H9 (cell line): ENCODE results near the gene MX1. TPM values are rescaled to one million over a fixed set of nuclear protein-coding genes. Genes with fewer than 3 reads are reported as not detected.

Experiments
- DNase-seq: peaks from one replicate; pipeline ENCODE4 v3.0.0-alpha.2; 2017
- H2AFZ ChIP-seq: one replicate; pipeline ENCODE4 v1.6.1; 2013; ENCODE audit warnings: mild to moderate bottlenecking, low read length, control low read depth, moderate library complexity
- H2AK5ac ChIP-seq: 2 replicates; pipeline ENCODE4 v1.6.1; 2013; ENCODE audit warnings: low read length, control low read depth, mixed read lengths; ENCODE audit not compliant: insufficient read length
- H2BK120ac ChIP-seq: one replicate; pipeline ENCODE4 v1.6.1; 2013; ENCODE audit warnings: low read depth, mild to moderate bottlenecking, low read length, control low read depth, inconsistent platforms; ENCODE audit not compliant: poor library complexity, severe bottlenecking
- H2BK12ac ChIP-seq: 2 replicates; pipeline ENCODE4 v1.6.1; 2013; ENCODE audit warnings: low read length, control low read depth, mixed read lengths, low read depth; ENCODE audit not compliant: insufficient read length
- H2BK15ac ChIP-seq: 2 replicates; pipeline ENCODE4 v1.6.1; 2013; ENCODE audit warnings: low read depth, low read length, control low read depth
- H2BK20ac ChIP-seq: one replicate; pipeline ENCODE4 v1.6.1; 2013; ENCODE audit warnings: low read depth, mild to moderate bottlenecking, low read length, control low read depth, inconsistent platforms; ENCODE audit not compliant: poor library complexity, severe bottlenecking
- H2BK5ac ChIP-seq: 2 replicates; pipeline ENCODE4 v1.6.1; 2013; ENCODE audit warnings: low read length, control low read depth, mixed read lengths; ENCODE audit not compliant: insufficient read length
- H3K14ac ChIP-seq: 2 replicates; pipeline ENCODE4 v1.6.1; 2013; ENCODE audit warnings: low read length, control low read depth; ENCODE audit not compliant: insufficient read depth
- H3K18ac ChIP-seq: 2 replicates; pipeline ENCODE4 v1.6.1; 2013; ENCODE audit warnings: low read depth, mild to moderate bottlenecking, mixed read lengths, low read length, control low read depth; ENCODE audit not compliant: insufficient read length
- H3K23ac ChIP-seq: 2 replicates; pipeline ENCODE4 v1.6.1; 2013; ENCODE audit warnings: low read length, control low read depth, mixed read lengths, low read depth; ENCODE audit not compliant: insufficient read length
- H3K23me2 ChIP-seq: 2 replicates; pipeline ENCODE4 v1.6.1; 2013; ENCODE audit warnings: low read depth, mild to moderate bottlenecking, mixed read lengths, low read length, control low read depth; ENCODE audit not compliant: insufficient read length, poor library complexity, severe bottlenecking
- H3K27ac ChIP-seq: 2 replicates; pipeline ENCODE4 v1.5.1; 2013; ENCODE audit warnings: low read length, control low read depth, mixed read lengths, low read depth; ENCODE audit not compliant: insufficient read length
- H3K27me3 ChIP-seq: 2 replicates; pipeline ENCODE4 v1.6.1; 2013; ENCODE audit warnings: low read length, control low read depth, inconsistent platforms; ENCODE audit not compliant: insufficient read depth
- H3K4ac ChIP-seq: 2 replicates; pipeline ENCODE4 v1.6.1; 2013; ENCODE audit warnings: low read depth, mild to moderate bottlenecking, control low read depth, inconsistent platforms, low read length, moderate library complexity
- H3K4me1 ChIP-seq: 2 replicates; pipeline ENCODE4 v1.6.1; 2013; ENCODE audit warnings: low read length, control low read depth, inconsistent platforms; ENCODE audit not compliant: insufficient read depth
- H3K4me2 ChIP-seq: 2 replicates; pipeline ENCODE4 v1.6.1; 2013; ENCODE audit warnings: low read length, control low read depth, mixed read lengths; ENCODE audit not compliant: insufficient read length, insufficient read depth
- H3K56ac ChIP-seq: 2 replicates; pipeline ENCODE4 v1.6.1; 2013; ENCODE audit warnings: low read depth, mild to moderate bottlenecking, mixed read lengths, low read length, control low read depth; ENCODE audit not compliant: insufficient read length
- H3K79me1 ChIP-seq: 2 replicates; pipeline ENCODE4 v1.6.1; 2013; ENCODE audit warnings: low read depth, mild to moderate bottlenecking, moderate library complexity, low read length, control low read depth, inconsistent platforms; ENCODE audit not compliant: insufficient read depth, poor library complexity, severe bottlenecking
- H3K79me2 ChIP-seq: 2 replicates; pipeline ENCODE4 v1.6.1; 2013; ENCODE audit warnings: low read length, control low read depth, inconsistent platforms; ENCODE audit not compliant: insufficient read depth
- H3K9ac ChIP-seq: 2 replicates; pipeline ENCODE4 v1.6.1; 2013; ENCODE audit warnings: low read length, control low read depth, mixed read lengths; ENCODE audit not compliant: insufficient read length; ENCODE audit errors: extremely low read depth
- H3K9me3 ChIP-seq: one replicate; pipeline ENCODE4 v1.6.1; 2013; ENCODE audit warnings: low read depth, low read length, inconsistent platforms; ENCODE audit not compliant: control insufficient read depth
- H3T11ph ChIP-seq: one replicate; pipeline ENCODE4 v1.6.1; 2013; ENCODE audit warnings: mild to moderate bottlenecking, low read length, control low read depth, inconsistent platforms
- H4K20me1 ChIP-seq: one replicate; pipeline ENCODE4 v1.6.1; 2013; ENCODE audit not compliant: control insufficient read depth, insufficient read length, insufficient read depth
- H4K5ac ChIP-seq: 2 replicates; pipeline ENCODE4 v1.6.1; 2013; ENCODE audit warnings: low read depth, mild to moderate bottlenecking, mixed read lengths, low read length, control low read depth; ENCODE audit not compliant: insufficient read length
- H4K8ac ChIP-seq: replicated peaks from 2 replicates; pipeline ENCODE4 v1.6.1; 2013; ENCODE audit warnings: low read length, control low read depth, mixed read lengths, low read depth; ENCODE audit not compliant: insufficient read length
- H4K91ac ChIP-seq: 2 replicates; pipeline ENCODE4 v1.6.1; 2013; ENCODE audit warnings: low read depth, mild to moderate bottlenecking, moderate library complexity, mixed read lengths, low read length, control low read depth; ENCODE audit not compliant: insufficient read length
- H3K27ac Mint-ChIP-seq, 3 experiments: 2 replicates in 2 of 3; 3 replicates in 1 of 3; pipeline ENCODE4 v1.8.0; 2020 to 2021; ENCODE audit warnings: mixed read lengths in 3 of 3, mild to moderate bottlenecking in 1 of 3, moderate library complexity in 1 of 3
- H3K27me3 Mint-ChIP-seq: 2 replicates; pipeline ENCODE4 v1.8.0; 2021; ENCODE audit warnings: low read depth, mild to moderate bottlenecking, moderate library complexity, mixed read lengths
- H3K36me3 Mint-ChIP-seq, 3 experiments: 2 replicates in 2 of 3; 3 replicates in 1 of 3; pipeline ENCODE4 v1.8.0; 2020 to 2021; ENCODE audit warnings: low read depth in 3 of 3, mixed read lengths in 3 of 3; ENCODE audit not compliant: insufficient read depth in 1 of 3
- H3K4me1 Mint-ChIP-seq, 2 experiments: 2 replicates each; pipeline ENCODE4 v1.8.0; 2020; ENCODE audit warnings: mixed read lengths in 2 of 2
- H3K4me3 Mint-ChIP-seq, 2 experiments: 2 replicates in 1 of 2; 3 replicates in 1 of 2; pipeline ENCODE4 v1.8.0; 2020 to 2021; ENCODE audit warnings: mild to moderate bottlenecking in 2 of 2, mixed read lengths in 2 of 2, moderate library complexity in 1 of 2
- H3K9me3 Mint-ChIP-seq, 2 experiments: 2 replicates in 1 of 2; 3 replicates in 1 of 2; pipeline ENCODE4 v1.8.0; 2020; ENCODE audit warnings: mild to moderate bottlenecking in 2 of 2, mixed read lengths in 2 of 2, moderate library complexity in 1 of 2
- WGBS: extraction: QIAGEN DNeasy Blood & Tissue Kit; methylation state at CpG from one replicate; pipeline ENCODE4 v1.1.7; 2013; ENCODE audit warnings: missing lambda C conversion rate, low lambda C conversion rate, mixed read lengths; ENCODE audit not compliant: insufficient read length; ENCODE audit errors: extremely low coverage; 5-methylcytosine and 5-hydroxymethylcytosine counted together
- total RNA-seq: library from RNA; stranded (reverse); gene quantifications from 2 replicates; pipeline ENCODE4 v1.2.1, GENCODE V29; 2021
- TF ChIP-seq, protein P1 (sequence below): fragments of 200-600 bp; sonication (generic); conservative IDR thresholded peaks from 3 replicates; pipeline ENCODE4 v1.8.0; 2021; ENCODE audit warnings: antibody characterized with exemption, mild to moderate bottlenecking

The MX1 gene
- total RNA-seq, 1 experiment from 2014 or later = 6.3 TPM

DNA sequence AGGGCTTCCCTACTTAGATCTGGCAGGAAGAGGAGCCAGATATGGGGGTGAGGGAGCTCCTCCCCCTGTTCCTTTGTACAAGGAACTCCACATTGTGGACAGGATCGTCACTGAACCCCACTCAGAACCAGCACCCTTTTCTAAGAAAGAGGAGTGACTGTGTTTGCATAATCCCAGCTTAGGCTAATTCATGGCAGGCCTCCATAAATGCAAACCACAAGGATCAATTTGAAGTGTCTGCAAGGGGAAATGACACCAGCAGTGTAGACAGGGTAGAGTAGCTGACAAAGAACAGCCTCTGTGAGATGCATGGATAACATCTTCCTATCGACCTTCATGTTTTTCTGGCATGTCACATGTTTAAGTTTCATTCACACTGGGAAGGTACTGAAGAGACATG lies 11.7 kb downstream of the MX1 start:
- Histone ChIP-seq H2BK20ac (no peak overlapping the region), H4K5ac (no peak overlapping the region), H3T11ph (no peak overlapping the region), H2BK5ac (no peak overlapping the region), H3K23me2 (no peaks in the 10 kb centered on the region), H3K4me1 (peaks cover 5% of the 10 kb centered on the region; the same call in 1 of the 2 replicates), H2BK15ac (no peak overlapping the region), H4K8ac (no peak overlapping the region), H4K91ac (no peak overlapping the region), H3K4me2 (no peak overlapping the region), H3K23ac (no peak overlapping the region), H3K27me3 (no peaks in the 10 kb centered on the region), H3K27ac (no peak overlapping the region), H4K20me1 (no peaks in the 10 kb centered on the region), H2BK120ac (no peak overlapping the region), H2AFZ (no peak overlapping the region), H2AK5ac (no peak overlapping the region), H3K79me1 (no peaks in the 10 kb centered on the region), H3K9me3 (no peaks in the 10 kb centered on the region), H3K79me2 (no peaks in the 10 kb centered on the region), H3K18ac (no peak overlapping the region), H2BK12ac (no peak overlapping the region), H3K14ac (no peak overlapping the region), H3K4ac (no peak overlapping the region), H3K56ac (no peak overlapping the region), H3K9ac (no peak overlapping the region)
- TF ChIP-seq, protein P1, sequence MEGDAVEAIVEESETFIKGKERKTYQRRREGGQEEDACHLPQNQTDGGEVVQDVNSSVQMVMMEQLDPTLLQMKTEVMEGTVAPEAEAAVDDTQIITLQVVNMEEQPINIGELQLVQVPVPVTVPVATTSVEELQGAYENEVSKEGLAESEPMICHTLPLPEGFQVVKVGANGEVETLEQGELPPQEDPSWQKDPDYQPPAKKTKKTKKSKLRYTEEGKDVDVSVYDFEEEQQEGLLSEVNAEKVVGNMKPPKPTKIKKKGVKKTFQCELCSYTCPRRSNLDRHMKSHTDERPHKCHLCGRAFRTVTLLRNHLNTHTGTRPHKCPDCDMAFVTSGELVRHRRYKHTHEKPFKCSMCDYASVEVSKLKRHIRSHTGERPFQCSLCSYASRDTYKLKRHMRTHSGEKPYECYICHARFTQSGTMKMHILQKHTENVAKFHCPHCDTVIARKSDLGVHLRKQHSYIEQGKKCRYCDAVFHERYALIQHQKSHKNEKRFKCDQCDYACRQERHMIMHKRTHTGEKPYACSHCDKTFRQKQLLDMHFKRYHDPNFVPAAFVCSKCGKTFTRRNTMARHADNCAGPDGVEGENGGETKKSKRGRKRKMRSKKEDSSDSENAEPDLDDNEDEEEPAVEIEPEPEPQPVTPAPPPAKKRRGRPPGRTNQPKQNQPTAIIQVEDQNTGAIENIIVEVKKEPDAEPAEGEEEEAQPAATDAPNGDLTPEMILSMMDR = no peak
- H3K27me3 Mint-ChIP-seq = no peaks in the 10 kb centered on the region; the same call in 1 of the 2 replicates
- peak overlapping the region in 1 of 3 experiments; percentile 24; a peak in 1 of 7 replicates for H3K27ac Mint-ChIP-seq
- no peak for DNase-seq
- WGBS = no CpG with 5 or more reads among the region's 2 CpGs
- H3K9me3 Mint-ChIP-seq = peaks cover 5 to 6% of the 10 kb centered on the region in 2 experiments; a peak in 3 of 5 replicates
- no peak overlapping the region for H3K4me3 Mint-ChIP-seq
- H3K4me1 Mint-ChIP-seq = peaks cover 20 to 21% of the 10 kb centered on the region in 2 experiments
- H3K36me3 Mint-ChIP-seq = peaks cover 8 to 30% (median 14%) of the 10 kb centered on the region in 3 experiments
